Measurements from ENCODE around the gene TMEM175. TPM values are rescaled to one million over a fixed set of nuclear protein-coding genes. Genes with fewer than 3 reads are reported as not detected.

TMEM175 gene
- total and polyA plus RNA-seq, 2 of the 8 experiments (the other 6 are each of a cell fraction or from before 2014, with no cell fraction given) = 4.9 to 20.7 TPM

- TF ChIP-seq HDAC2 (IDR thresholded peaks at IDR 0.05; ENCODE audit: borderline replicate concordance in 1 of 2, low read depth in 2 of 2, low read length in 2 of 2) = no peak
- TF ChIP-seq ZNF274 (IDR thresholded peaks at IDR 0.05; ENCODE audit: borderline replicate concordance, extremely low read depth, low read length) = no peak
- no peak for TF ChIP-seq GTF2F1 (IDR thresholded peaks at IDR 0.05; ENCODE audit: borderline replicate concordance, low read depth, low read length)
These were observed 28.9 kb upstream of the TMEM175 start (continued) for GRCh38 chr4:903066-904046.
